ENCODE data around the gene CYP1A2. TPM values are rescaled to one million over a fixed set of nuclear protein-coding genes. Genes with fewer than 3 reads are reported as not detected.

Gene CYP1A2
- total and polyA plus RNA-seq, 2 of the 13 experiments (the other 11 are each of a cell fraction or from before 2014, with no cell fraction given): 0.07 TPM; not detected in 1

DNA sequence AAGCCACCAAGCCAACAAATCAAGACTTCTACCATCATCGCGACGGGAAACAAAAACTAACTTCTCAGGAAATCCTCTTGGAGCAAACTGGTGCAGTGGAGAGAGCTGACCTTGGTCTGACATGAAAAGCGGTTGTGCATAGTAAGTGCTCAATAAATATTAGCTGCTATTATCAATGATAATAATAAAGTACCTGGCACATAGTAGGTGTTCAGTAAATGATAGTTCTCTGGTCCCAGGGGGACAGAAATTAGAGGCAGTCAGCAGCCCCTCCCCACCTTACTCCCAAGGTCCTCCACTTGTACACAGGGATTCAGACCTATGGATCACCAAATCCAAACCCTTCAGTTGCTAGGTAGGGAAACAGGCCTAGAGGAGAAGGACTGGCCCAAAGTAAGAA, 27.2 kb downstream of the CYP1A2 start (continued):
- TF ChIP-seq, protein P1, sequence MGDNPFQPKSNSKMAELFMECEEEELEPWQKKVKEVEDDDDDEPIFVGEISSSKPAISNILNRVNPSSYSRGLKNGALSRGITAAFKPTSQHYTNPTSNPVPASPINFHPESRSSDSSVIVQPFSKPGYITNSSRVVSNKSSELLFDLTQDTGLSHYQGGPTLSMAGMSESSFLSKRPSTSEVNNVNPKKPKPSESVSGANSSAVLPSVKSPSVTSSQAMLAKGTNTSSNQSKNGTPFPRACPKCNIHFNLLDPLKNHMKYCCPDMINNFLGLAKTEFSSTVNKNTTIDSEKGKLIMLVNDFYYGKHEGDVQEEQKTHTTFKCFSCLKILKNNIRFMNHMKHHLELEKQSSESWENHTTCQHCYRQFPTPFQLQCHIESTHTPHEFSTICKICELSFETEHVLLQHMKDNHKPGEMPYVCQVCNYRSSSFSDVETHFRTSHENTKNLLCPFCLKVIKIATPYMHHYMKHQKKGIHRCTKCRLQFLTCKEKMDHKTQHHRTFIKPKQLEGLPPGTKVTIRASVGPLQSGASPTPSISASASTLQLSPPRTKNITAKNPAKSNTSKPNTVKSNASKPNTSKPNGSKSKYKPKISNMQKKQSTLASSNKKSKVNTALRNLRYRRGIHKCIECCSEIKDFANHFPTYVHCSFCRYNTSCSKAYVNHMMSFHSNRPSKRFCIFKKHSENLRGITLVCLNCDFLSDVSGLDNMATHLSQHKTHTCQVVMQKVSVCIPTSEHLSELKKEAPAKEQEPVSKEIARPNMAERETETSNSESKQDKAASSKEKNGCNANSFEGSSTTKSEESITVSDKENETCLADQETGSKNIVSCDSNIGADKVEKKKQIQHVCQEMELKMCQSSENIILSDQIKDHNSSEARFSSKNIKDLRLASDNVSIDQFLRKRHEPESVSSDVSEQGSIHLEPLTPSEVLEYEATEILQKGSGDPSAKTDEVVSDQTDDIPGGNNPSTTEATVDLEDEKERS (CRISPR knock-in tag; IDR thresholded peaks at IDR 0.05): no peak
- TF ChIP-seq TAF15 (IDR thresholded peaks at IDR 0.05; ENCODE audit: low read depth, low read length, poor library complexity, severe bottlenecking) (no peak), ZNF350 (CRISPR knock-in tag; IDR thresholded peaks at IDR 0.05; ENCODE audit: borderline replicate concordance, low read depth) (no peak), SMAD3 (CRISPR knock-in tag; IDR thresholded peaks at IDR 0.05) (no peak), HIVEP1 (CRISPR knock-in tag; IDR thresholded peaks at IDR 0.05) (no peak)
- TF ChIP-seq, protein P2, sequence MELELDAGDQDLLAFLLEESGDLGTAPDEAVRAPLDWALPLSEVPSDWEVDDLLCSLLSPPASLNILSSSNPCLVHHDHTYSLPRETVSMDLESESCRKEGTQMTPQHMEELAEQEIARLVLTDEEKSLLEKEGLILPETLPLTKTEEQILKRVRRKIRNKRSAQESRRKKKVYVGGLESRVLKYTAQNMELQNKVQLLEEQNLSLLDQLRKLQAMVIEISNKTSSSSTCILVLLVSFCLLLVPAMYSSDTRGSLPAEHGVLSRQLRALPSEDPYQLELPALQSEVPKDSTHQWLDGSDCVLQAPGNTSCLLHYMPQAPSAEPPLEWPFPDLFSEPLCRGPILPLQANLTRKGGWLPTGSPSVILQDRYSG (CRISPR knock-in tag; IDR thresholded peaks at IDR 0.05): no peak
- TF ChIP-seq, protein P3, sequence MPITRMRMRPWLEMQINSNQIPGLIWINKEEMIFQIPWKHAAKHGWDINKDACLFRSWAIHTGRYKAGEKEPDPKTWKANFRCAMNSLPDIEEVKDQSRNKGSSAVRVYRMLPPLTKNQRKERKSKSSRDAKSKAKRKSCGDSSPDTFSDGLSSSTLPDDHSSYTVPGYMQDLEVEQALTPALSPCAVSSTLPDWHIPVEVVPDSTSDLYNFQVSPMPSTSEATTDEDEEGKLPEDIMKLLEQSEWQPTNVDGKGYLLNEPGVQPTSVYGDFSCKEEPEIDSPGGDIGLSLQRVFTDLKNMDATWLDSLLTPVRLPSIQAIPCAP (CRISPR knock-in tag; IDR thresholded peaks at IDR 0.05; ENCODE audit: low read depth): no peak
